Measurements from ENCODE around the gene PRKCH.
A peak's percentile ranks its signal among the peaks of the same experiment; 100 is the strongest.

PRKCH gene

GRCh38 chr14:61499991-61500390, 178.6 kb downstream of the PRKCH start:
- DNase-seq: no peak

GRCh38 chr14:61501714-61502458, 180.5 kb downstream of the PRKCH start:
- DNase-seq: no peak

- peak; percentile 69 for DNase-seq
These were observed 181.2 kb downstream of the PRKCH start for GRCh38 chr14:61502459-61503093.

GRCh38 chr14:61503167-61503801, 181.9 kb downstream of the PRKCH start:
- peak; percentile 91 for DNase-seq

GRCh38 chr14:61504901-61505300, 183.5 kb downstream of the PRKCH start:
- DNase-seq: peak; percentile 58

- no peak for DNase-seq
These were observed 184.7 kb downstream of the PRKCH start for GRCh38 chr14:61505815-61506809.

GRCh38 chr14:61508526-61508925, 187.1 kb downstream of the PRKCH start:
- DNase-seq: no peak

GRCh38 chr14:61510736-61511557, 189.6 kb downstream of the PRKCH start:
- no peak for DNase-seq

- peak; percentile 74 for DNase-seq
These were observed 190.2 kb downstream of the PRKCH start for GRCh38 chr14:61511558-61511948.

GRCh38 chr14:61512026-61512834, 190.9 kb downstream of the PRKCH start:
- peak; percentile 45 for DNase-seq

GRCh38 chr14:61513986-61514830, 192.8 kb downstream of the PRKCH start:
- no peak for DNase-seq

- DNase-seq: no peak
These were observed 193.5 kb downstream of the PRKCH start for GRCh38 chr14:61514927-61515326.

- no peak for DNase-seq
These were observed 194.2 kb downstream of the PRKCH start for GRCh38 chr14:61515436-61516117.

- DNase-seq: no peak
These were observed 194.9 kb downstream of the PRKCH start for GRCh38 chr14:61516118-61516743.

GRCh38 chr14:61516964-61517653, 195.7 kb downstream of the PRKCH start:
- no peak for DNase-seq

- DNase-seq: no peak
These were observed 196.6 kb downstream of the PRKCH start for GRCh38 chr14:61517911-61518384.

GRCh38 chr14:61518403-61518802, 197.0 kb downstream of the PRKCH start:
- no peak for DNase-seq

GRCh38 chr14:61519106-61519505, 197.7 kb downstream of the PRKCH start:
- DNase-seq: no peak

Measured in activated CD4-positive, alpha-beta T cell treated with anti-CD3 and anti-CD28 coated beads, Interleukin-10, Interleukin-2, amounts not matched to agents 100 ng/mL and 50 ng/mL, durations not matched to agents 16 hours and 8 hours (primary cell).